ENCODE measurements around the gene SYTL3. TPM values are rescaled to one million over a fixed set of nuclear protein-coding genes. Genes with fewer than 3 reads are reported as not detected.
A peak's percentile ranks its signal among the peaks of the same experiment; 100 is the strongest.
"Not testable (repeated sequence)": the region's sequence is repeated elsewhere in the genome, so short reads cannot be mapped to it uniquely, and the experiment has no call there.

Gene SYTL3
- polyA plus RNA-seq, 1 experiment: 1.7 TPM

GRCh38 chr6:158653577-158654354 lies 3.9 kb downstream of the SYTL3 start:
- H3K36me3 ChIP-seq (ENCODE audit: control insufficient read depth, insufficient read depth, low read length): no peaks in the 10 kb centered on the region
- ChIA-PET CTCF (interaction anchor here (0.6 to 1.2 kb wide), 2 partner anchors 10 to 134 kb away, joined by 3 read pairs; no protein-coding TSS in a partner anchor), POLR2A (no interaction called here)
- H3K27me3 ChIP-seq (ENCODE audit: control insufficient read depth, insufficient read depth, low read length): no peaks in the 10 kb centered on the region
- H3K4me3 ChIP-seq (ENCODE audit: low read depth, low read length): no peak overlapping the region
- no peak for DNase-seq (ENCODE audit: low read depth)
- TF ChIP-seq, protein P1, sequence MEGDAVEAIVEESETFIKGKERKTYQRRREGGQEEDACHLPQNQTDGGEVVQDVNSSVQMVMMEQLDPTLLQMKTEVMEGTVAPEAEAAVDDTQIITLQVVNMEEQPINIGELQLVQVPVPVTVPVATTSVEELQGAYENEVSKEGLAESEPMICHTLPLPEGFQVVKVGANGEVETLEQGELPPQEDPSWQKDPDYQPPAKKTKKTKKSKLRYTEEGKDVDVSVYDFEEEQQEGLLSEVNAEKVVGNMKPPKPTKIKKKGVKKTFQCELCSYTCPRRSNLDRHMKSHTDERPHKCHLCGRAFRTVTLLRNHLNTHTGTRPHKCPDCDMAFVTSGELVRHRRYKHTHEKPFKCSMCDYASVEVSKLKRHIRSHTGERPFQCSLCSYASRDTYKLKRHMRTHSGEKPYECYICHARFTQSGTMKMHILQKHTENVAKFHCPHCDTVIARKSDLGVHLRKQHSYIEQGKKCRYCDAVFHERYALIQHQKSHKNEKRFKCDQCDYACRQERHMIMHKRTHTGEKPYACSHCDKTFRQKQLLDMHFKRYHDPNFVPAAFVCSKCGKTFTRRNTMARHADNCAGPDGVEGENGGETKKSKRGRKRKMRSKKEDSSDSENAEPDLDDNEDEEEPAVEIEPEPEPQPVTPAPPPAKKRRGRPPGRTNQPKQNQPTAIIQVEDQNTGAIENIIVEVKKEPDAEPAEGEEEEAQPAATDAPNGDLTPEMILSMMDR (IDR thresholded peaks at IDR 0.05; ENCODE audit: insufficient read depth, low read depth, low read length): no peak

GRCh38 chr6:158654498-158654897 lies 4.6 kb downstream of the SYTL3 start:
- Histone ChIP-seq H3K4me3 (ENCODE audit: low read depth, low read length) (no peak overlapping the region), H3K36me3 (ENCODE audit: control insufficient read depth, insufficient read depth, low read length) (no peaks in the 10 kb centered on the region), H3K27me3 (ENCODE audit: control insufficient read depth, insufficient read depth, low read length) (no peaks in the 10 kb centered on the region)
- POLR2A ChIA-PET: interaction anchor here (0.9 kb wide), 1 partner anchor 13 kb away, joined by 3 read pairs; no protein-coding TSS in a partner anchor
- TF ChIP-seq, protein P1 (IDR thresholded peaks at IDR 0.05; ENCODE audit: insufficient read depth, low read depth, low read length): no peak
- peak; percentile 71 for DNase-seq (ENCODE audit: low read depth)
- CTCF ChIA-PET: interaction anchor here (1.2 kb wide), 1 partner anchor 9 kb away, joined by 3 read pairs; no protein-coding TSS in a partner anchor

DNA sequence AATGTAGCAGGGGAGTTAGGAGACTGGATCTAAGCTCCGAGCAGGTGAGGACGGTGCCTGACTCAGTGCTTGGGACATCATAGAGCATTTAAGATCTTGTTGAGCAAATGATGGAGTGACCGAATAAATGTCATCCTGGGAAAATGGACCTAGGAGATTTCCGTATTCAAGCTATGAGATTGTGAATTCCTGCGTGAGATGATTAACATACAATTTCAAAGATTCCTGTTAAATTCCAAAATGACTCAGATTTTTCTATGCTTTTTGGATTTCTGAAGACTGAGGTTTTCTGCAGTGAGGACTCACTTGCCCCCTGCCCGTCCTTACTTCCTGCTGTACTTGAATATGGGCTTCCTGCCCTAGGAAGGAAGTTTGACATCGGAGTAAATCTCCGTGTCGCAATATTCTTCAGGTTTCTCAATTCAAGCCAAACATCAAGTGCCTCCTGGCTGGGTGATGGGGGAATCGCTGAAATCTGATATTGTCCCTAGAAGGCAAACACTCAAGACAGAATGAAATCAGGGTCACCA lies 5.2 kb downstream of the SYTL3 start:
- CTCF ChIA-PET: interaction anchor here (1.2 kb wide), 1 partner anchor 8 kb away, joined by 3 read pairs; no protein-coding TSS in a partner anchor
- Histone ChIP-seq H3K4me3 (ENCODE audit: low read depth, low read length) (no peak overlapping the region), H3K27me3 (ENCODE audit: control insufficient read depth, insufficient read depth, low read length) (no peaks in the 10 kb centered on the region), H3K36me3 (ENCODE audit: control insufficient read depth, insufficient read depth, low read length) (no peaks in the 10 kb centered on the region)
- POLR2A ChIA-PET: interaction anchor here (0.9 kb wide), 1 partner anchor 12 kb away, joined by 3 read pairs; no protein-coding TSS in a partner anchor
- DNase-seq (ENCODE audit: low read depth): no peak
- TF ChIP-seq, protein P1 (IDR thresholded peaks at IDR 0.05; ENCODE audit: insufficient read depth, low read depth, low read length): no peak

- no peak for DNase-seq (ENCODE audit: low read depth)
- Histone ChIP-seq H3K27me3 (ENCODE audit: control insufficient read depth, insufficient read depth, low read length) (no peaks in the 10 kb centered on the region), H3K36me3 (ENCODE audit: control insufficient read depth, insufficient read depth, low read length) (no peaks in the 10 kb centered on the region), H3K4me3 (ENCODE audit: low read depth, low read length) (no peak overlapping the region)
- POLR2A ChIA-PET: interaction anchor here (0.6 to 0.9 kb wide), 2 partner anchors 11 kb away, joined by 3 read pairs; partner anchors contain the start of gene DYNLT1
- TF ChIP-seq, protein P1 (IDR thresholded peaks at IDR 0.05; ENCODE audit: insufficient read depth, low read depth, low read length): no peak
- CTCF ChIA-PET: no interaction called here
These were observed 6.0 kb downstream of the SYTL3 start for GRCh38 chr6:158655569-158656450.

DNA sequence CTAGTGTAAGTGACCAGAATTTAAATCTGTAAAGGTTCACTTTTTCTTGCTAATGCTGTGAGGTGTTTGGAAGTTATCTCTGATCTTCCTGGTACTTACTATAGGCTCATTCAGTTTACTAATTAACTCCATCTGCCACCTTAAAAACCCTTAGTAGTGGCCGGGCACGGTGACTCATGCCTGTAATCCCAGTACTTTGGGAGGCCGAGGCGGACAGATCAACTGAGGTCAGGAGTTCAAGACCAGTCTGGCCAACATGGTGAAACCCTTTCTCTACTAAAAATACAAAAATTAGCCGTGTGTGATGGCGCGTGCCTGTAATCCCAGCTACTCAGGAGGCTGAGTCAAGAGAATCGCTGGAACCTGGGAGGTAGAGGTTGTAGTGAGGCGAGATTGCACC lies 7.1 kb downstream of the SYTL3 start:
- CTCF ChIA-PET; DNase-seq (ENCODE audit: low read depth); H3K36me3 ChIP-seq (ENCODE audit: control insufficient read depth, insufficient read depth, low read length); H3K27me3 ChIP-seq (ENCODE audit: control insufficient read depth, insufficient read depth, low read length); H3K4me3 ChIP-seq (ENCODE audit: low read depth, low read length); POLR2A ChIA-PET: not testable (repeated sequence)
